Karpas-422 (cell line): ENCODE measurements around the gene TRPM2. TPM values are rescaled to one million over a fixed set of nuclear protein-coding genes. Genes with fewer than 3 reads are reported as not detected.

Experiments
- DNase-seq: peaks from one replicate; pipeline ENCODE4 v3.0.0-alpha.2; 2015
- H2AFZ ChIP-seq: fragments of 200-600 bp; sonication (generic); 2 replicates; pipeline ENCODE4 v1.6.1; 2014; ENCODE audit warnings: antibody characterized with exemption, low read length, mixed read lengths
- H3K27ac ChIP-seq: fragments of 200-600 bp; sonication (generic); 2 replicates; pipeline ENCODE4 v1.5.1; 2014; ENCODE audit warnings: mild to moderate bottlenecking, low read length, moderate library complexity
- H3K27me3 ChIP-seq: fragments of 200-600 bp; sonication (generic); 2 replicates; pipeline ENCODE4 v1.6.1; 2014; ENCODE audit warnings: low read length, mixed read lengths
- H3K36me3 ChIP-seq: fragments of 200-600 bp; sonication (generic); 2 replicates; pipeline ENCODE4 v1.6.1; 2014; ENCODE audit warnings: low read length, mixed read lengths; ENCODE audit not compliant: insufficient read depth
- H3K4me1 ChIP-seq: fragments of 200-600 bp; sonication (generic); 2 replicates; pipeline ENCODE4 v1.6.1; 2014; ENCODE audit warnings: mild to moderate bottlenecking, low read length, mixed read lengths
- H3K4me2 ChIP-seq: fragments of 200-600 bp; sonication (generic); 2 replicates; pipeline ENCODE4 v1.6.1; 2014; ENCODE audit warnings: low read length, low read depth, mild to moderate bottlenecking; ENCODE audit not compliant: poor library complexity, severe bottlenecking
- H3K4me3 ChIP-seq: fragments of 200-600 bp; sonication (generic); 2 replicates; pipeline ENCODE4 v1.5.1; 2014; ENCODE audit warnings: mild to moderate bottlenecking, antibody characterized with exemption, low read length, mixed read lengths
- H3K79me2 ChIP-seq: fragments of 200-600 bp; sonication (generic); 2 replicates; pipeline ENCODE4 v1.6.1; 2014; ENCODE audit warnings: mild to moderate bottlenecking, low read length, mixed read lengths
- H3K9ac ChIP-seq: fragments of 200-600 bp; sonication (generic); 2 replicates; pipeline ENCODE4 v1.6.0; 2014; ENCODE audit warnings: low read length
- H3K9me2 ChIP-seq: fragments of 200-600 bp; sonication (generic), shearing (Covaris generic); replicated peaks from 2 replicates; pipeline ENCODE4 v1.6.0; 2014; ENCODE audit warnings: mild to moderate bottlenecking, low read length, moderate library complexity; ENCODE audit not compliant: insufficient read depth
- H3K9me3 ChIP-seq: fragments of 300-700, 200-600 bp; sonication (generic); 2 replicates; pipeline ENCODE4 v1.6.1; 2014; ENCODE audit warnings: low read length, mixed read lengths
- H4K20me1 ChIP-seq: fragments of 200-600 bp; sonication (generic); 2 replicates; pipeline ENCODE4 v1.6.1; 2014; ENCODE audit warnings: mild to moderate bottlenecking, antibody characterized with exemption, low read length, low read depth; ENCODE audit not compliant: insufficient read depth
- total RNA-seq: library from RNA; depleted of rRNA; stranded (reverse); fragments of >200 nt; shearing (Covaris generic); gene quantifications from 2 replicates; pipeline ENCODE4 v1.2.3, GENCODE V29; 2014; ENCODE audit warnings: low replicate concordance

The TRPM2 gene
- total RNA-seq, 1 experiment from 2014 or later = not detected

DNA sequence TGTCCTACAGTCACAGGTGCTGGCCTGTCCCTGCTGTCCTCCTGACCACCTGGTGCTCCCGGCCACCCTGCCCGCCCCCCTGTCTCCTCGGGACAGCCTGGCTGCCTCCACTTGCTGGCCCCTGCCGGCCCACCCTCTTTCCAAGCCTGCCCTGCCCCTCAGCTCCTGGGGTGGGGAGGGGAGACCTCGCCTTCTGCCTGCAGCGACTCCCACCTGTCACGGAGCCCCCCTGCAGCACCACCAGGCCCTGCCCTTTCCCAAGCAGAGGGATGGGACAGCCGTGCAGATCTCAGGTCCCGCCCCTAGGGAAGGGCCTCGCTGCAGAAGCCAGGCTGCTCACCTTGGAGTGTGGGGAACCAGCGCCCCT, 109.4 kb downstream of the TRPM2 start:
- Histone ChIP-seq H3K9ac (no peak overlapping the region), H3K36me3 (no peaks in the 10 kb centered on the region), H3K9me2 (no peaks in the 10 kb centered on the region), H3K9me3 (no peaks in the 10 kb centered on the region), H3K79me2 (no peaks in the 10 kb centered on the region), H3K27ac (no peak overlapping the region), H2AFZ (no peak overlapping the region), H3K4me2 (no peak overlapping the region), H3K27me3 (no peaks in the 10 kb centered on the region), H3K4me3 (no peak overlapping the region), H4K20me1 (no peaks in the 10 kb centered on the region), H3K4me1 (no peaks in the 10 kb centered on the region)
- DNase-seq = no peak

DNA sequence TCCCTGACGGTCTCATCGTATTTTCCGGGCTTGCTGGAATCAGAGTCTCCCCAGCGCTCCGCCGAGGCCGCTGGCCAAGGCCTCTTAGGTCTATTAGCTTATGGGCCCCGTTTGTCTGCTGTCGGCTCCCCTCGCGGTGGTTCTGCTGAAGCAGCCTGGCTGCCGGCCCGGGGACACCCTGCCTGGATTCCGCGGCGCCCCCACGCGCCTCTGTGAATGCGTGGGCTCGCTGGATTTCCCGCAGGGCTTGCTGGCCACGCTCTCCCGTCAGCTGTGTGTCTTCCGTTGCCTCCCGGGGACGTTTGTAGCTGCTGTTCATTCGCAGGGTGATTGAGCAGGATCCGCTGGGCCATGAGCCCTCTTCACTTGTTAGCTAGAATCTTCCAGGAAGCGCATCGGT, 110.3 kb downstream of the TRPM2 start:
- no peak overlapping the region for H3K9ac ChIP-seq
- no peaks in the 10 kb centered on the region for H3K27me3 ChIP-seq
- H3K9me3 ChIP-seq = no peaks in the 10 kb centered on the region
- no peaks in the 10 kb centered on the region for H3K9me2 ChIP-seq
- no peak for DNase-seq
- H3K36me3 ChIP-seq = no peaks in the 10 kb centered on the region
- no peaks in the 10 kb centered on the region for H3K79me2 ChIP-seq
- H2AFZ ChIP-seq = no peak overlapping the region
- H3K4me1 ChIP-seq = no peaks in the 10 kb centered on the region
- H3K4me2 ChIP-seq = no peak overlapping the region
- no peaks in the 10 kb centered on the region for H4K20me1 ChIP-seq
- H3K4me3 ChIP-seq = no peak overlapping the region
- H3K27ac ChIP-seq = no peak overlapping the region

GRCh38 chr21:44464351-44464750, 110.9 kb downstream of the TRPM2 start:
- no peaks in the 10 kb centered on the region for H3K9me3 ChIP-seq
- no peak overlapping the region for H2AFZ ChIP-seq
- no peaks in the 10 kb centered on the region for H3K36me3 ChIP-seq
- H3K9ac ChIP-seq = no peak overlapping the region
- no peaks in the 10 kb centered on the region for H3K9me2 ChIP-seq
- H3K27ac ChIP-seq = no peak overlapping the region
- no peaks in the 10 kb centered on the region for H3K27me3 ChIP-seq
- H3K4me1 ChIP-seq = no peaks in the 10 kb centered on the region
- H3K4me2 ChIP-seq = no peak overlapping the region
- no peak for DNase-seq
- no peaks in the 10 kb centered on the region for H4K20me1 ChIP-seq
- no peak overlapping the region for H3K4me3 ChIP-seq
- H3K79me2 ChIP-seq = no peaks in the 10 kb centered on the region

GRCh38 chr21:44466351-44466954, 113.0 kb downstream of the TRPM2 start:
- DNase-seq = no peak
- Histone ChIP-seq H3K9me2 (no peaks in the 10 kb centered on the region), H3K27ac (no peak overlapping the region), H3K36me3 (no peaks in the 10 kb centered on the region), H3K4me1 (no peaks in the 10 kb centered on the region), H4K20me1 (no peaks in the 10 kb centered on the region), H3K9ac (no peak overlapping the region), H3K27me3 (no peaks in the 10 kb centered on the region), H2AFZ (no peak overlapping the region), H3K79me2 (no peaks in the 10 kb centered on the region), H3K4me2 (no peak overlapping the region), H3K4me3 (no peak overlapping the region), H3K9me3 (no peaks in the 10 kb centered on the region)

DNA sequence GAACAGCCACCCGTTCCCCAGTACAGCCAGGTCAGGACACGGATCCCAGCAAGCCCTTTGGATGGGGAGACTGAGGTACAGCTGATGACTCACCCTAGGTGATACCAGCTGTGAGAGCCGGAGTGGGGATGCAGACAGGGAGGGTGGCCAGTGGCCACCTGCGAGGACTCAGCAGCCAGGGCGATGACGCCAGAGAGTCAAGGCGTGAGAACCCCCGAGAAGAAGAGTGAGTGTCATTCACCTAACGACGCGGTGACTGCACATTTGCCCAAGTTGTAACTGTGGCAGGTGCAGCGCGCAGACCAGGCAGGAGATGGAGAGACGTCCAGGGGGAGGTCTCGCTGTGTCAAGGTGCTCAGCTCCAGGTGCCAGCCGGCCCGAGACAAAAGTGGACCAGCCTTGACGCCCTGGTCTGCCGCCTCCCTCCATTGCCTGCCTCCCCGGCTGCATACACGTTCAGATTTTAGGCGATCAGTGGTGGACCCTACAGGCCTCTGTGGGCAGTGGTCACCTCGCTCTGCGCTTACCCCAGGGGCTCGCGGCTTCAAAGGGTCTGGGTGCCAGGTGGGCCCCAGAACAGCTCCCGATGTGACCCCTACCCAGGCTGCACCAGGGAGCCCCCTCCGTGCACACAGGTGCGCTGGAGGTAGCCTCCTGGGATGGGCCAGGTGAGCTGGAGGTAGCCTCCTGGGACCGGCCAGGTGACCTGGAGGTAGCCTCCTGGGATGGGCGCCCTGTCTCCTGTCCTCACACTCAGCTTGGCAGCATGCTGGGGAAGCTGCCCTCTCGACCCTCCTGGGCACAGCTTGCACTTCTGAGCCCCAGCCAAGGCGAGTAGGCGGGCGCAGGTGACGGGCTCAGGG, 113.8 kb downstream of the TRPM2 start:
- Histone ChIP-seq H3K9ac (no peak overlapping the region), H3K27ac (no peak overlapping the region), H3K4me2 (no peak overlapping the region), H3K4me1 (no peaks in the 10 kb centered on the region), H3K9me3 (no peaks in the 10 kb centered on the region), H3K79me2 (no peaks in the 10 kb centered on the region), H3K27me3 (no peaks in the 10 kb centered on the region), H3K36me3 (no peaks in the 10 kb centered on the region), H3K9me2 (no peaks in the 10 kb centered on the region), H2AFZ (no peak overlapping the region), H4K20me1 (no peaks in the 10 kb centered on the region), H3K4me3 (no peak overlapping the region)
- DNase-seq = no peak

- no peak overlapping the region for H3K4me3 ChIP-seq
- no peak overlapping the region for H3K9ac ChIP-seq
- H3K9me3 ChIP-seq = no peaks in the 10 kb centered on the region
- no peaks in the 10 kb centered on the region for H3K79me2 ChIP-seq
- no peaks in the 10 kb centered on the region for H3K4me1 ChIP-seq
- no peaks in the 10 kb centered on the region for H4K20me1 ChIP-seq
- no peak for DNase-seq
- no peaks in the 10 kb centered on the region for H3K27me3 ChIP-seq
- no peak overlapping the region for H2AFZ ChIP-seq
- no peak overlapping the region for H3K27ac ChIP-seq
- no peak overlapping the region for H3K4me2 ChIP-seq
- no peaks in the 10 kb centered on the region for H3K9me2 ChIP-seq
- H3K36me3 ChIP-seq = no peaks in the 10 kb centered on the region
These were observed 114.4 kb downstream of the TRPM2 start for GRCh38 chr21:44467859-44468195.

DNA sequence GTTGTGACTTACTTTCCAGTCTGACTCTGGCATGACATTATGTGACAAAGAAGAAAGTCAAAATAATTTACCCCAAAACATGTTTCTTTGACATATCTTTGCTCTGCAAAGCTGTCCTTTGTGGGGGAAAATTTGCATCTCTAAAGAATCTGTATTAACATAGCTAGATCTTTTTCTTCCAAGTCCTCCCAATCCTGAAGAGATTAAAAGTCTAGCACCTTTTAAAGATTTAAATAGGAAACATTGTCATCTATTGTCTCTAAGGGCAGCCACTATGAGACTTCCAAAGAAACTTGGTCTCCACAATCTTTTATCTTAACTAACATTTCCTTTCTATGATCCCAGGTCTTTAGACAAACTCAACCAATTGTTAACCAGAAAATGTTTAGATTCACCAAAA, 117.9 kb downstream of the TRPM2 start:
- Histone ChIP-seq H3K36me3 (no peaks in the 10 kb centered on the region), H3K4me3 (no peak overlapping the region), H3K9me3 (no peaks in the 10 kb centered on the region), H2AFZ (no peak overlapping the region), H3K9me2 (no peaks in the 10 kb centered on the region), H3K4me2 (no peak overlapping the region), H3K9ac (no peak overlapping the region), H3K79me2 (no peaks in the 10 kb centered on the region), H4K20me1 (no peaks in the 10 kb centered on the region), H3K4me1 (no peaks in the 10 kb centered on the region), H3K27ac (no peak overlapping the region), H3K27me3 (no peaks in the 10 kb centered on the region)
- no peak for DNase-seq

DNA sequence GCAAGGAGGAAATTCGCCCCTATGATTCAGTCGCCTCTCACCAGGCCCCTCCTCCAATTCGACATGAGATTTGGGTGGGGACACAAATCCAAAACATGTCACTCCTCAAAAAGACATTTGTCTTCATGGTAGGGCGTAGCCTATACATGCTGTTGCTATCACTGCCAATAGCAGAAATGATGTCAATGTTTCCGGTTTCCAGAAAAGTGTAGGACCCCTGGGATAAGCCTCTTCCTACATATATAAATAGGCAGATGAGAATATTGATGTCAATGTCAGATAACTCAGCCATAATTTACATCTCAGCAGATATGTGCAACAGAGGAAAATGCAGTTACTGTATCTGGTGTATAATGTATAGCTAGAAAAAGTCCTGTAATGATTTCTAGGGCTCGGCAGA, 118.6 kb downstream of the TRPM2 start:
- no peak overlapping the region for H3K4me2 ChIP-seq
- H4K20me1 ChIP-seq = no peaks in the 10 kb centered on the region
- no peaks in the 10 kb centered on the region for H3K79me2 ChIP-seq
- DNase-seq = no peak
- no peaks in the 10 kb centered on the region for H3K4me1 ChIP-seq
- H2AFZ ChIP-seq = no peak overlapping the region
- H3K27ac ChIP-seq = no peak overlapping the region
- H3K27me3 ChIP-seq = no peaks in the 10 kb centered on the region
- no peak overlapping the region for H3K9ac ChIP-seq
- H3K4me3 ChIP-seq = no peak overlapping the region
- no peaks in the 10 kb centered on the region for H3K9me2 ChIP-seq
- no peaks in the 10 kb centered on the region for H3K9me3 ChIP-seq
- H3K36me3 ChIP-seq = no peaks in the 10 kb centered on the region
